ENCODE results near the gene AGRN.

DNA sequence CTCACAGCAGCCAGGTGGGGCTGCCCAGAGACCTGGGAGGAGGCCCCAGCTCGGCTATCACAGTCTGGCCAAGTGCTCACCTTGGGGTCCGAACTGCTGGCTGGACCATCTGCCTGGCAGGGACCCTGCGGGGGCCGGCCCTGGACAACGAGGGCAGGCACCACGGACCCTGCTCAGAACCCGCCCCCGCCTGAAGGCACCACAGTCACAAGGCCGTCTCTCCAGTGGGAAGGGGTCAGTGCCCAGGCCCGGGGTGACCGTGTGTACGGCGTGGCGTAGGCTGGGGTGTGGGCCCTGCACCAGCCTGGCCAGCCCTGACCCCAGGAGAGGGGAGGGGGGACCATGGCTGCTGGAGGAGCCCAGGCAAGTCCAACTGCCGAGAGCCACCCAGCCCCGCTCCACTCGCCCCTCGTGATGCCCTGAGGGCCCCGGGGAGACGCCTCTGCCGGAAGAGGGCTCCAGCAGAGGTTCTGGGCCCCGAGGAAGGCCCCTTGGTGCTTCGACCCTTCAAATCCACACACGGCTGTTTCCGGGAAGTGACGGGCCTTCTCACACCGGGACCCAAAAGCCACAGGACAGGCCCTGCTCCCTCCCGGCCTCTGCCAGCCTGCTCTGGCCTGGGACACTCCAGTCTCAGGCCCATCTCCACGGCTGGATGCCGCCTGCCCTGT lies 65.4 kb downstream of the AGRN start:
- TF ChIP-seq, protein P1, sequence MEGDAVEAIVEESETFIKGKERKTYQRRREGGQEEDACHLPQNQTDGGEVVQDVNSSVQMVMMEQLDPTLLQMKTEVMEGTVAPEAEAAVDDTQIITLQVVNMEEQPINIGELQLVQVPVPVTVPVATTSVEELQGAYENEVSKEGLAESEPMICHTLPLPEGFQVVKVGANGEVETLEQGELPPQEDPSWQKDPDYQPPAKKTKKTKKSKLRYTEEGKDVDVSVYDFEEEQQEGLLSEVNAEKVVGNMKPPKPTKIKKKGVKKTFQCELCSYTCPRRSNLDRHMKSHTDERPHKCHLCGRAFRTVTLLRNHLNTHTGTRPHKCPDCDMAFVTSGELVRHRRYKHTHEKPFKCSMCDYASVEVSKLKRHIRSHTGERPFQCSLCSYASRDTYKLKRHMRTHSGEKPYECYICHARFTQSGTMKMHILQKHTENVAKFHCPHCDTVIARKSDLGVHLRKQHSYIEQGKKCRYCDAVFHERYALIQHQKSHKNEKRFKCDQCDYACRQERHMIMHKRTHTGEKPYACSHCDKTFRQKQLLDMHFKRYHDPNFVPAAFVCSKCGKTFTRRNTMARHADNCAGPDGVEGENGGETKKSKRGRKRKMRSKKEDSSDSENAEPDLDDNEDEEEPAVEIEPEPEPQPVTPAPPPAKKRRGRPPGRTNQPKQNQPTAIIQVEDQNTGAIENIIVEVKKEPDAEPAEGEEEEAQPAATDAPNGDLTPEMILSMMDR (IDR thresholded peaks at IDR 0.05; ENCODE audit: low read depth, low read length, missing input control), result no peak
- TF ChIP-seq, protein P2, sequence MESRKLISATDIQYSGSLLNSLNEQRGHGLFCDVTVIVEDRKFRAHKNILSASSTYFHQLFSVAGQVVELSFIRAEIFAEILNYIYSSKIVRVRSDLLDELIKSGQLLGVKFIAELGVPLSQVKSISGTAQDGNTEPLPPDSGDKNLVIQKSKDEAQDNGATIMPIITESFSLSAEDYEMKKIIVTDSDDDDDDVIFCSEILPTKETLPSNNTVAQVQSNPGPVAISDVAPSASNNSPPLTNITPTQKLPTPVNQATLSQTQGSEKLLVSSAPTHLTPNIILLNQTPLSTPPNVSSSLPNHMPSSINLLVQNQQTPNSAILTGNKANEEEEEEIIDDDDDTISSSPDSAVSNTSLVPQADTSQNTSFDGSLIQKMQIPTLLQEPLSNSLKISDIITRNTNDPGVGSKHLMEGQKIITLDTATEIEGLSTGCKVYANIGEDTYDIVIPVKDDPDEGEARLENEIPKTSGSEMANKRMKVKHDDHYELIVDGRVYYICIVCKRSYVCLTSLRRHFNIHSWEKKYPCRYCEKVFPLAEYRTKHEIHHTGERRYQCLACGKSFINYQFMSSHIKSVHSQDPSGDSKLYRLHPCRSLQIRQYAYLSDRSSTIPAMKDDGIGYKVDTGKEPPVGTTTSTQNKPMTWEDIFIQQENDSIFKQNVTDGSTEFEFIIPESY (IDR thresholded peaks at IDR 0.05), result no peak
- TF ChIP-seq YY1 (IDR thresholded peaks at IDR 0.05) (no peak), RAD21 (IDR thresholded peaks at IDR 0.05) (no peak)
- TF ChIP-seq, protein P3, sequence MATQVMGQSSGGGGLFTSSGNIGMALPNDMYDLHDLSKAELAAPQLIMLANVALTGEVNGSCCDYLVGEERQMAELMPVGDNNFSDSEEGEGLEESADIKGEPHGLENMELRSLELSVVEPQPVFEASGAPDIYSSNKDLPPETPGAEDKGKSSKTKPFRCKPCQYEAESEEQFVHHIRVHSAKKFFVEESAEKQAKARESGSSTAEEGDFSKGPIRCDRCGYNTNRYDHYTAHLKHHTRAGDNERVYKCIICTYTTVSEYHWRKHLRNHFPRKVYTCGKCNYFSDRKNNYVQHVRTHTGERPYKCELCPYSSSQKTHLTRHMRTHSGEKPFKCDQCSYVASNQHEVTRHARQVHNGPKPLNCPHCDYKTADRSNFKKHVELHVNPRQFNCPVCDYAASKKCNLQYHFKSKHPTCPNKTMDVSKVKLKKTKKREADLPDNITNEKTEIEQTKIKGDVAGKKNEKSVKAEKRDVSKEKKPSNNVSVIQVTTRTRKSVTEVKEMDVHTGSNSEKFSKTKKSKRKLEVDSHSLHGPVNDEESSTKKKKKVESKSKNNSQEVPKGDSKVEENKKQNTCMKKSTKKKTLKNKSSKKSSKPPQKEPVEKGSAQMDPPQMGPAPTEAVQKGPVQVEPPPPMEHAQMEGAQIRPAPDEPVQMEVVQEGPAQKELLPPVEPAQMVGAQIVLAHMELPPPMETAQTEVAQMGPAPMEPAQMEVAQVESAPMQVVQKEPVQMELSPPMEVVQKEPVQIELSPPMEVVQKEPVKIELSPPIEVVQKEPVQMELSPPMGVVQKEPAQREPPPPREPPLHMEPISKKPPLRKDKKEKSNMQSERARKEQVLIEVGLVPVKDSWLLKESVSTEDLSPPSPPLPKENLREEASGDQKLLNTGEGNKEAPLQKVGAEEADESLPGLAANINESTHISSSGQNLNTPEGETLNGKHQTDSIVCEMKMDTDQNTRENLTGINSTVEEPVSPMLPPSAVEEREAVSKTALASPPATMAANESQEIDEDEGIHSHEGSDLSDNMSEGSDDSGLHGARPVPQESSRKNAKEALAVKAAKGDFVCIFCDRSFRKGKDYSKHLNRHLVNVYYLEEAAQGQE (IDR thresholded peaks at IDR 0.05), result no peak
